ENCODE results near the gene DLK2.

The DLK2 gene

GRCh38 chr6:43492673-43493072, 37.3 kb upstream of the DLK2 start:
- Histone ChIP-seq H3K36me3 (ENCODE audit: low read length) (no peaks in the 10 kb centered on the region), H3K79me2 (ENCODE audit: insufficient read depth, low read length) (no peaks in the 10 kb centered on the region; the same call in 1 of the 2 replicates), H3K4me3 (ENCODE audit: insufficient read depth, low read length, poor library complexity, severe bottlenecking) (no peak overlapping the region), H3K9ac (ENCODE audit: low read length) (no peak overlapping the region), H3F3A (ENCODE audit: insufficient read depth) (no peaks in the 10 kb centered on the region), H3K9me2 (replicated peaks; ENCODE audit: insufficient read depth, low read length) (no peaks in the 10 kb centered on the region), H3K9me3 (ENCODE audit: insufficient read depth, low read length) (no peaks in the 10 kb centered on the region), H2AFZ (ENCODE audit: low read depth, low read length, severe bottlenecking) (no peak overlapping the region), H3K27me3 (ENCODE audit: low read length) (no peaks in the 10 kb centered on the region), H3K27ac (ENCODE audit: low read depth, low read length) (no peak overlapping the region), H4K20me1 (ENCODE audit: low read depth, low read length) (no peaks in the 10 kb centered on the region), H3K4me2 (ENCODE audit: low read depth, low read length, poor library complexity, severe bottlenecking) (no peak overlapping the region)
- TF ChIP-seq CTCF (IDR thresholded peaks at IDR 0.05; ENCODE audit: insufficient read depth, low read length, poor library complexity, severe bottlenecking) (no peak), EZH2phosphoT487 (conservative IDR thresholded peaks at IDR 0.05; ENCODE audit: low read length) (no peak)

- Histone ChIP-seq H3K9ac (ENCODE audit: low read length) (no peak overlapping the region), H3K79me2 (ENCODE audit: insufficient read depth, low read length) (no peaks in the 10 kb centered on the region; the same call in 1 of the 2 replicates), H3K36me3 (ENCODE audit: low read length) (no peaks in the 10 kb centered on the region), H3K27ac (ENCODE audit: low read depth, low read length) (no peak overlapping the region), H3K4me2 (ENCODE audit: low read depth, low read length, poor library complexity, severe bottlenecking) (no peak overlapping the region), H3K27me3 (ENCODE audit: low read length) (no peaks in the 10 kb centered on the region), H3K9me2 (replicated peaks; ENCODE audit: insufficient read depth, low read length) (no peaks in the 10 kb centered on the region), H2AFZ (ENCODE audit: low read depth, low read length, severe bottlenecking) (no peak overlapping the region), H3K4me3 (ENCODE audit: insufficient read depth, low read length, poor library complexity, severe bottlenecking) (no peak overlapping the region), H3K9me3 (ENCODE audit: insufficient read depth, low read length) (no peaks in the 10 kb centered on the region), H4K20me1 (ENCODE audit: low read depth, low read length) (no peaks in the 10 kb centered on the region), H3F3A (ENCODE audit: insufficient read depth) (no peaks in the 10 kb centered on the region)
- no peak for TF ChIP-seq EZH2phosphoT487 (conservative IDR thresholded peaks at IDR 0.05; ENCODE audit: low read length)
- no peak for TF ChIP-seq CTCF (IDR thresholded peaks at IDR 0.05; ENCODE audit: insufficient read depth, low read length, poor library complexity, severe bottlenecking)
Observed at GRCh38 chr6:43491750-43492661, 36.7 kb upstream of the DLK2 start.

GRCh38 chr6:43490523-43490939, 35.2 kb upstream of the DLK2 start:
- Histone ChIP-seq H4K20me1 (ENCODE audit: low read depth, low read length) (no peaks in the 10 kb centered on the region), H3K36me3 (ENCODE audit: low read length) (no peaks in the 10 kb centered on the region), H3F3A (ENCODE audit: insufficient read depth) (no peaks in the 10 kb centered on the region), H3K9me3 (ENCODE audit: insufficient read depth, low read length) (no peaks in the 10 kb centered on the region), H3K79me2 (ENCODE audit: insufficient read depth, low read length) (no peaks in the 10 kb centered on the region; the same call in 1 of the 2 replicates), H3K9me2 (replicated peaks; ENCODE audit: insufficient read depth, low read length) (no peaks in the 10 kb centered on the region), H2AFZ (ENCODE audit: low read depth, low read length, severe bottlenecking) (no peak overlapping the region), H3K4me3 (ENCODE audit: insufficient read depth, low read length, poor library complexity, severe bottlenecking) (no peak overlapping the region), H3K9ac (ENCODE audit: low read length) (no peak overlapping the region), H3K27me3 (ENCODE audit: low read length) (no peaks in the 10 kb centered on the region), H3K4me2 (ENCODE audit: low read depth, low read length, poor library complexity, severe bottlenecking) (no peak overlapping the region), H3K27ac (ENCODE audit: low read depth, low read length) (no peak overlapping the region)
- TF ChIP-seq EZH2phosphoT487 (conservative IDR thresholded peaks at IDR 0.05; ENCODE audit: low read length) = no peak
- TF ChIP-seq CTCF (IDR thresholded peaks at IDR 0.05; ENCODE audit: insufficient read depth, low read length, poor library complexity, severe bottlenecking) = no peak
